IgD-negative memory B cell (primary cell): Measurements from ENCODE around the gene PTCRA. TPM values are rescaled to one million over a fixed set of nuclear protein-coding genes. Genes with fewer than 3 reads are reported as not detected.
"Not testable (repeated sequence)": the region's sequence is repeated elsewhere in the genome, so short reads cannot be mapped to it uniquely, and the experiment has no call there.

Source experiments
- H3K27ac Mint-ChIP-seq, 3 donors: one replicate each; pipeline ENCODE4 v1.8.0; 2020 to 2022; ENCODE audit warnings: mild to moderate bottlenecking in 3 of 3, mixed read lengths in 3 of 3, moderate library complexity in 1 of 3
- H3K27me3 Mint-ChIP-seq: one replicate; pipeline ENCODE4 v1.8.0; 2021; ENCODE audit warnings: mixed read lengths
- H3K36me3 Mint-ChIP-seq: one replicate; pipeline ENCODE4 v1.8.0; 2020; ENCODE audit warnings: mild to moderate bottlenecking, mixed read lengths
- H3K4me1 Mint-ChIP-seq, 3 donors: one replicate each; pipeline ENCODE4 v1.8.0; 2020 to 2022; ENCODE audit warnings: mixed read lengths in 3 of 3, mild to moderate bottlenecking in 1 of 3
- H3K4me3 Mint-ChIP-seq, 4 donors: one replicate each; pipeline ENCODE4 v1.8.0; 2020 to 2022; ENCODE audit warnings: mild to moderate bottlenecking in 4 of 4, mixed read lengths in 4 of 4, moderate library complexity in 3 of 4
- H3K9me3 Mint-ChIP-seq, 3 donors: one replicate each; pipeline ENCODE4 v1.8.0; 2020 to 2021; ENCODE audit warnings: mixed read lengths in 3 of 3, mild to moderate bottlenecking in 1 of 3
- polyA plus RNA-seq: library from polyadenylated mRNA; unstranded; fragments of 300-500 nt; fragmentation: Illumina TruSeq; gene quantifications from one replicate; pipeline ENCODE4 v1.2.3, GENCODE V29; 2021

Gene PTCRA
- polyA plus RNA-seq, 1 donor from 2014 or later, result 1.0 TPM

- Mint-ChIP-seq H3K4me3 (no peak overlapping the region), H3K27me3 (no peaks in the 10 kb centered on the region), H3K27ac (no peak overlapping the region), H3K36me3 (no peaks in the 10 kb centered on the region), H3K4me1 (peaks cover 4 to 5% (median 4%) of the 10 kb centered on the region in 3 donors), H3K9me3 (no peaks in the 10 kb centered on the region)
Measured at GRCh38 chr6:42942444-42942843, 26.6 kb downstream of the PTCRA start.

- peaks cover 0 to 3% (median 0%) of the 10 kb centered on the region in 3 donors for H3K4me1 Mint-ChIP-seq
- H3K36me3 Mint-ChIP-seq, result peaks cover 2% of the 10 kb centered on the region
- no peaks in the 10 kb centered on the region for H3K27me3 Mint-ChIP-seq
- H3K4me3 Mint-ChIP-seq, result no peak overlapping the region
- no peak overlapping the region for H3K27ac Mint-ChIP-seq
- no peaks in the 10 kb centered on the region for H3K9me3 Mint-ChIP-seq
Measured at GRCh38 chr6:42947950-42948349, 32.1 kb downstream of the PTCRA start.

GRCh38 chr6:42952389-42952788 is 36.5 kb downstream of the PTCRA start:
- Mint-ChIP-seq H3K9me3 (no peaks in the 10 kb centered on the region), H3K27ac (no peak overlapping the region), H3K4me3 (no peak overlapping the region), H3K36me3 (peaks cover 2% of the 10 kb centered on the region), H3K4me1 (peaks cover 0 to 3% (median 0%) of the 10 kb centered on the region in 3 donors), H3K27me3 (no peaks in the 10 kb centered on the region)

GRCh38 chr6:42954405-42954804 is 38.6 kb downstream of the PTCRA start:
- not testable (repeated sequence) for H3K4me3 Mint-ChIP-seq, H3K4me1 Mint-ChIP-seq, H3K9me3 Mint-ChIP-seq, H3K27me3 Mint-ChIP-seq, H3K27ac Mint-ChIP-seq, H3K36me3 Mint-ChIP-seq

- Mint-ChIP-seq H3K4me3 (no peak overlapping the region), H3K27ac (no peak overlapping the region), H3K9me3 (no peaks in the 10 kb centered on the region), H3K4me1 (peaks cover 0 to 10% (median 3%) of the 10 kb centered on the region in 3 donors), H3K27me3 (no peaks in the 10 kb centered on the region), H3K36me3 (no peaks in the 10 kb centered on the region)
Measured at GRCh38 chr6:42958125-42958524, 42.3 kb downstream of the PTCRA start.

GRCh38 chr6:42959917-42960242 is 44.0 kb downstream of the PTCRA start:
- Mint-ChIP-seq H3K27ac (peak overlapping the region in 1 of 3 donors; percentile 71), H3K4me1 (peaks cover 0 to 10% (median 3%) of the 10 kb centered on the region in 3 donors), H3K9me3 (no peaks in the 10 kb centered on the region), H3K4me3 (peak overlapping the region in 3 of 4 donors; percentile 80 to 91 (median 89)), H3K27me3 (no peaks in the 10 kb centered on the region), H3K36me3 (no peaks in the 10 kb centered on the region)

- H3K4me1 Mint-ChIP-seq, result peaks cover 0 to 10% (median 3%) of the 10 kb centered on the region in 3 donors
- H3K4me3 Mint-ChIP-seq, result peak within 1 kb of the TSS; percentile 67 to 91 (median 84)
- H3K9me3 Mint-ChIP-seq, result no peaks in the 10 kb centered on the region
- peak within 1 kb of the TSS in 2 of 3 donors; percentile 59 to 71 for H3K27ac Mint-ChIP-seq
- H3K27me3 Mint-ChIP-seq, result no peaks in the 10 kb centered on the region
- no peaks in the 10 kb centered on the region for H3K36me3 Mint-ChIP-seq
Measured at GRCh38 chr6:42960243-42961019, 44.6 kb downstream of the PTCRA start, which contains the start of gene GNMT. Gene GNMT, plus strand, starts transcription at chr6:42960754. Its CDS starts 14 bp downstream, at chr6:42960768.

GRCh38 chr6:42961020-42961470 is 45.2 kb downstream of the PTCRA start:
- Mint-ChIP-seq H3K4me3 (peak overlapping the region in 1 of 4 donors; percentile 89), H3K9me3 (no peaks in the 10 kb centered on the region), H3K27me3 (no peaks in the 10 kb centered on the region), H3K4me1 (peaks cover 0 to 10% (median 3%) of the 10 kb centered on the region in 3 donors), H3K27ac (no peak overlapping the region), H3K36me3 (no peaks in the 10 kb centered on the region)

GRCh38 chr6:42962096-42962495 is 46.2 kb downstream of the PTCRA start:
- no peaks in the 10 kb centered on the region for H3K27me3 Mint-ChIP-seq
- H3K4me1 Mint-ChIP-seq, result peaks cover 0 to 10% (median 3%) of the 10 kb centered on the region in 3 donors
- H3K9me3 Mint-ChIP-seq, result no peaks in the 10 kb centered on the region
- H3K36me3 Mint-ChIP-seq, result peaks cover 4% of the 10 kb centered on the region
- no peak overlapping the region for H3K27ac Mint-ChIP-seq
- H3K4me3 Mint-ChIP-seq, result peak overlapping the region in 1 of 4 donors; percentile 26

- peak overlapping the region in 1 of 4 donors; percentile 43 for H3K4me3 Mint-ChIP-seq
- H3K27ac Mint-ChIP-seq, result no peak overlapping the region
- H3K9me3 Mint-ChIP-seq, result no peaks in the 10 kb centered on the region
- peaks cover 0 to 10% (median 3%) of the 10 kb centered on the region in 3 donors for H3K4me1 Mint-ChIP-seq
- peaks cover 4% of the 10 kb centered on the region for H3K36me3 Mint-ChIP-seq
- H3K27me3 Mint-ChIP-seq, result no peaks in the 10 kb centered on the region
Measured at GRCh38 chr6:42962502-42963178, 46.8 kb downstream of the PTCRA start.

GRCh38 chr6:42963179-42963854 is 47.5 kb downstream of the PTCRA start:
- H3K27me3 Mint-ChIP-seq, result no peaks in the 10 kb centered on the region

GRCh38 chr6:42963855-42964605 is 48.2 kb downstream of the PTCRA start:
- Mint-ChIP-seq H3K4me3 (no peak overlapping the region), H3K4me1 (peaks cover 0 to 10% (median 3%) of the 10 kb centered on the region in 3 donors), H3K36me3 (peaks cover 4% of the 10 kb centered on the region), H3K27ac (no peak overlapping the region), H3K27me3 (no peaks in the 10 kb centered on the region), H3K9me3 (no peaks in the 10 kb centered on the region)

More at GRCh38 chr6:42963179-42963854, 47.5 kb downstream of the PTCRA start:
- Mint-ChIP-seq H3K27ac (no peak overlapping the region), H3K4me1 (peaks cover 0 to 10% (median 3%) of the 10 kb centered on the region in 3 donors), H3K4me3 (no peak overlapping the region), H3K9me3 (no peaks in the 10 kb centered on the region), H3K36me3 (peaks cover 4% of the 10 kb centered on the region)

- no peaks in the 10 kb centered on the region for H3K9me3 Mint-ChIP-seq
- peaks cover 0 to 4% (median 0%) of the 10 kb centered on the region in 3 donors for H3K4me1 Mint-ChIP-seq
- no peaks in the 10 kb centered on the region for H3K27me3 Mint-ChIP-seq
- H3K4me3 Mint-ChIP-seq, result no peak overlapping the region
- H3K36me3 Mint-ChIP-seq, result peaks cover 4% of the 10 kb centered on the region
- no peak overlapping the region for H3K27ac Mint-ChIP-seq
Measured at GRCh38 chr6:42966571-42966970, 50.7 kb downstream of the PTCRA start.

- H3K4me1 Mint-ChIP-seq, result peaks cover 0 to 2% (median 0%) of the 10 kb centered on the region in 3 donors
- H3K27ac Mint-ChIP-seq, result no peak overlapping the region
- no peak overlapping the region for H3K4me3 Mint-ChIP-seq
- no peaks in the 10 kb centered on the region for H3K27me3 Mint-ChIP-seq
- peaks cover 4% of the 10 kb centered on the region for H3K36me3 Mint-ChIP-seq
- no peaks in the 10 kb centered on the region for H3K9me3 Mint-ChIP-seq
Measured at GRCh38 chr6:42967228-42967627, 51.4 kb downstream of the PTCRA start.
